Measurements from ENCODE around the gene MCTP2. TPM values are rescaled to one million over a fixed set of nuclear protein-coding genes. Genes with fewer than 3 reads are reported as not detected.

Gene MCTP2
- total and polyA plus RNA-seq, 2 experiments from 2014 or later = 8.1 to 23.3 TPM

DNA sequence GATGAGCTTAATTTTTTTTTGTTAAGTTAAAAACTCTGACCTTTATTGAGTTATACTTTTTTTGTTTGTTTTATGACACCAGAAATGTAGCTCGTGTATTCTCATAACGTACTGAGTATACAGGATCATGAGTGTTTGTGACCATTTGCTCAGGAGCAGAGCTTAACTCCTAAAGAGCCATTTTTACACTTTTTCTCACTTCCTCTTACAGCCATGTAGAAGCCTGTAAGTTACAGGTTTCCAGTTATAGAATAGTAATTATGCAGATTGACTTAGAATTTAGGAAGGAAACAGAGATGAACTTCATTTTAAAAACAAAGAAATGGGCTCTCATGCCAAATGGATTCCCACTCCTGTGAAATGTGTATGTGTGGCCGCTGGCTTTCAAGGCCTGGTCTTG lies 151.7 kb downstream of the MCTP2 start:
- H3K4me3 ChIP-seq = no peak overlapping the region
- TF ChIP-seq EZH2phosphoT487 (IDR thresholded peaks at IDR 0.05; ENCODE audit: low read depth, severe bottlenecking, unreplicated experiment) = no peak
- TF ChIP-seq EZH2 (IDR thresholded peaks at IDR 0.05; ENCODE audit: borderline replicate concordance) = no peak
- TF ChIP-seq, protein P1, sequence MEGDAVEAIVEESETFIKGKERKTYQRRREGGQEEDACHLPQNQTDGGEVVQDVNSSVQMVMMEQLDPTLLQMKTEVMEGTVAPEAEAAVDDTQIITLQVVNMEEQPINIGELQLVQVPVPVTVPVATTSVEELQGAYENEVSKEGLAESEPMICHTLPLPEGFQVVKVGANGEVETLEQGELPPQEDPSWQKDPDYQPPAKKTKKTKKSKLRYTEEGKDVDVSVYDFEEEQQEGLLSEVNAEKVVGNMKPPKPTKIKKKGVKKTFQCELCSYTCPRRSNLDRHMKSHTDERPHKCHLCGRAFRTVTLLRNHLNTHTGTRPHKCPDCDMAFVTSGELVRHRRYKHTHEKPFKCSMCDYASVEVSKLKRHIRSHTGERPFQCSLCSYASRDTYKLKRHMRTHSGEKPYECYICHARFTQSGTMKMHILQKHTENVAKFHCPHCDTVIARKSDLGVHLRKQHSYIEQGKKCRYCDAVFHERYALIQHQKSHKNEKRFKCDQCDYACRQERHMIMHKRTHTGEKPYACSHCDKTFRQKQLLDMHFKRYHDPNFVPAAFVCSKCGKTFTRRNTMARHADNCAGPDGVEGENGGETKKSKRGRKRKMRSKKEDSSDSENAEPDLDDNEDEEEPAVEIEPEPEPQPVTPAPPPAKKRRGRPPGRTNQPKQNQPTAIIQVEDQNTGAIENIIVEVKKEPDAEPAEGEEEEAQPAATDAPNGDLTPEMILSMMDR (IDR thresholded peaks at IDR 0.05; ENCODE audit: poor library complexity) = no peak
- H4K20me1 ChIP-seq (ENCODE audit: insufficient read depth, poor library complexity, severe bottlenecking) = no peaks in the 10 kb centered on the region
- no peaks in the 10 kb centered on the region for H3K9me3 ChIP-seq (ENCODE audit: low read depth)
- no peaks in the 10 kb centered on the region for H3K9me2 ChIP-seq (replicated peaks; ENCODE audit: insufficient read depth)
- H3K27ac ChIP-seq = no peak overlapping the region
- H3K27me3 ChIP-seq = no peaks in the 10 kb centered on the region
- whole genome bisulfite sequencing (ENCODE audit: low lambda C conversion rate, missing lambda C conversion rate) = 88% methylated on average over 3 of the region's 3 CpGs
- H3K79me2 ChIP-seq = no peaks in the 10 kb centered on the region
- no peak for DNase-seq (ENCODE audit: low spot score)
- no peak overlapping the region for H2AFZ ChIP-seq
- H3K4me2 ChIP-seq = no peak overlapping the region
- no peaks in the 10 kb centered on the region for H3K36me3 ChIP-seq (replicated peaks; ENCODE audit: insufficient read depth, low read depth)
- no peaks in the 10 kb centered on the region for H3K4me1 ChIP-seq (ENCODE audit: insufficient read depth)

DNA sequence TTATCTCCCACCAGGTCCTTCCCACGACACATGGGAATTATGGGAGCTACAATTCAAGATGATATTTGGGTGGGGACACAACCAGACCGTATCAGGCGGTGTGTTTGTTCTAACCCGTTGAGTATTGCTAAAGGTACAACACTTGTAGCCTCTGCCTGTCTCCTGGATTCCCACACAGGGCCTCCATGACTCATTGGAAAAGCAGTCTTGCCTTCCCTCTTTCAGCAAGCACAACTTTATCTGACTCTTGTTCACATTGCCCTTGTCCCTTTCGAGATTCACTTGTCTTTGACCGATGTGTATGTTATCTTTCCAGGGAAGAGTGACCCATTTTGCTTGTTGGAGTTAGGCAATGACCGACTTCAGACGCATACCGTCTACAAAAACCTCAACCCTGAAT lies 152.3 kb downstream of the MCTP2 start:
- 83% methylated on average over 9 of the region's 9 CpGs for WGBS (ENCODE audit: low lambda C conversion rate, missing lambda C conversion rate)
- Histone ChIP-seq H3K27me3 (no peaks in the 10 kb centered on the region), H3K27ac (no peak overlapping the region), H2AFZ (no peak overlapping the region), H3K9me2 (replicated peaks; ENCODE audit: insufficient read depth) (no peaks in the 10 kb centered on the region), H3K4me3 (no peak overlapping the region), H3K4me2 (no peak overlapping the region), H3K36me3 (replicated peaks; ENCODE audit: insufficient read depth, low read depth) (no peaks in the 10 kb centered on the region), H3K9me3 (ENCODE audit: low read depth) (no peaks in the 10 kb centered on the region), H3K4me1 (ENCODE audit: insufficient read depth) (no peaks in the 10 kb centered on the region), H3K79me2 (no peaks in the 10 kb centered on the region), H4K20me1 (ENCODE audit: insufficient read depth, poor library complexity, severe bottlenecking) (no peaks in the 10 kb centered on the region)
- no peak for TF ChIP-seq EZH2phosphoT487 (IDR thresholded peaks at IDR 0.05; ENCODE audit: low read depth, severe bottlenecking, unreplicated experiment)
- no peak for TF ChIP-seq EZH2 (IDR thresholded peaks at IDR 0.05; ENCODE audit: borderline replicate concordance)
- TF ChIP-seq, protein P1 (IDR thresholded peaks at IDR 0.05; ENCODE audit: poor library complexity) = no peak
- DNase-seq (ENCODE audit: low spot score) = no peak

DNA sequence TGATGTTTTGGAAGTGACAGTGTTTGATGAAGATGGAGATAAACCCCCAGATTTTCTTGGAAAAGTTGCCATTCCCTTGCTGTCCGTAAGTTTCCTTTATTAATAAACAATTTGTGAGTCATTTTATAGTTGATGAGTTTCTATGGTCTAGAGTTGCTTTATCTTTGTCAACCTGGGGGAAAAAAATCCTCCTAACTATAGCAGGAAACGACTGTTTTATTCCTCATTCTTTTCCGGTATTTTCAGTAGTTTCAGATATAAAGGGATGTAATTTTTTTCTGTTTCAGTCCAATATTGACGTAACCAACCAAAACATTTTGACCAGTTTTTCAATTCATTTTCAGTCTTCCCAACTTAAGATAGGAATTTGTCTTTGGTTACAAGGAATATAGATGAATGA lies 154.1 kb downstream of the MCTP2 start:
- H3K27me3 ChIP-seq = no peaks in the 10 kb centered on the region
- H3K4me2 ChIP-seq = no peak overlapping the region
- no peaks in the 10 kb centered on the region for H3K4me1 ChIP-seq (ENCODE audit: insufficient read depth)
- H2AFZ ChIP-seq = no peak overlapping the region
- H3K9me3 ChIP-seq (ENCODE audit: low read depth) = no peaks in the 10 kb centered on the region
- DNase-seq (ENCODE audit: low spot score) = no peak
- 89% methylated on average over 4 of the region's 4 CpGs for WGBS (ENCODE audit: low lambda C conversion rate, missing lambda C conversion rate)
- no peak overlapping the region for H3K4me3 ChIP-seq
- TF ChIP-seq EZH2 (IDR thresholded peaks at IDR 0.05; ENCODE audit: borderline replicate concordance) = no peak
- TF ChIP-seq EZH2phosphoT487 (IDR thresholded peaks at IDR 0.05; ENCODE audit: low read depth, severe bottlenecking, unreplicated experiment) = no peak
- TF ChIP-seq, protein P1 (IDR thresholded peaks at IDR 0.05; ENCODE audit: poor library complexity) = no peak
- no peaks in the 10 kb centered on the region for H4K20me1 ChIP-seq (ENCODE audit: insufficient read depth, poor library complexity, severe bottlenecking)
- no peaks in the 10 kb centered on the region for H3K36me3 ChIP-seq (replicated peaks; ENCODE audit: insufficient read depth, low read depth)
- no peak overlapping the region for H3K27ac ChIP-seq
- H3K9me2 ChIP-seq (replicated peaks; ENCODE audit: insufficient read depth) = no peaks in the 10 kb centered on the region
- no peaks in the 10 kb centered on the region for H3K79me2 ChIP-seq

DNA sequence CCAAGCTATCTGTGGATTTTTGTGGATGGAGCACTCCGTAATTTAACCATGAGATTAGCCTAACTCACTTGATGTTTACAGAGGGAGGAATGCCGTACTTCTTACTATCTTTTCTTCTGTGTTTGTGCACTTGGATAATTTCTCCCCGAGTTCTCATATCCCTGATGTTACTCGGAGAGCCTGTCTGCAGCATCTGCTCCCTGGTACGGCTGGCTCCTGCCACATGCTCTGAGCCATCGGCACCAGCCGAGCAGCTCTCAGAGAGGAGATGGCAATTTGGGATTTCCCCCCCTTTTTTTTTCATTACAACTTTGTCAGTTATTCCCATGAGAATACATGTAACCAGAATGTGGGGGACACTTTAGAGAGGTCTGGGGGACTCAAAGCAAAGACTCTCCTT lies 155.0 kb downstream of the MCTP2 start:
- 82% methylated on average over 7 of the region's 7 CpGs for WGBS (ENCODE audit: low lambda C conversion rate, missing lambda C conversion rate)
- Histone ChIP-seq H3K9me2 (replicated peaks; ENCODE audit: insufficient read depth) (no peaks in the 10 kb centered on the region), H3K27me3 (no peaks in the 10 kb centered on the region), H4K20me1 (ENCODE audit: insufficient read depth, poor library complexity, severe bottlenecking) (no peaks in the 10 kb centered on the region), H3K4me2 (no peak overlapping the region), H3K27ac (no peak overlapping the region), H3K9me3 (ENCODE audit: low read depth) (no peaks in the 10 kb centered on the region), H2AFZ (no peak overlapping the region), H3K79me2 (no peaks in the 10 kb centered on the region), H3K4me1 (ENCODE audit: insufficient read depth) (no peaks in the 10 kb centered on the region), H3K36me3 (replicated peaks; ENCODE audit: insufficient read depth, low read depth) (no peaks in the 10 kb centered on the region), H3K4me3 (no peak overlapping the region)
- TF ChIP-seq EZH2phosphoT487 (IDR thresholded peaks at IDR 0.05; ENCODE audit: low read depth, severe bottlenecking, unreplicated experiment) (no peak), EZH2 (IDR thresholded peaks at IDR 0.05; ENCODE audit: borderline replicate concordance) (no peak)
- TF ChIP-seq, protein P1 (IDR thresholded peaks at IDR 0.05; ENCODE audit: poor library complexity) = no peak
- DNase-seq (ENCODE audit: low spot score) = no peak
